Breast epithelium (tissue), 3 donors: Measurements from ENCODE around the gene KRTAP2-2.

Experiments
- POLR2A ChIP-seq: fragments of 450-650 bp; IDR thresholded peaks from one replicate; pipeline ENCODE4 v1.6.1; 2016; ENCODE audit warnings: antibody characterized with exemption, mild to moderate bottlenecking, moderate library complexity
- POLR2AphosphoS5 ChIP-seq, 3 donors: sonication (generic); formaldehyde crosslinking; IDR thresholded peaks; one replicate each; pipeline ENCODE4 v1.6.1; 2017; ENCODE audit warnings: antibody characterized with exemption in 3 of 3
- TF ChIP-seq, protein P1 (sequence below), 3 donors: fragments of 450-650 bp; IDR thresholded peaks; one replicate each; pipeline ENCODE4 v1.5.1; 2016 to 2017; ENCODE audit warnings: antibody characterized with exemption in 3 of 3, mild to moderate bottlenecking in 3 of 3, moderate library complexity in 3 of 3

DNA sequence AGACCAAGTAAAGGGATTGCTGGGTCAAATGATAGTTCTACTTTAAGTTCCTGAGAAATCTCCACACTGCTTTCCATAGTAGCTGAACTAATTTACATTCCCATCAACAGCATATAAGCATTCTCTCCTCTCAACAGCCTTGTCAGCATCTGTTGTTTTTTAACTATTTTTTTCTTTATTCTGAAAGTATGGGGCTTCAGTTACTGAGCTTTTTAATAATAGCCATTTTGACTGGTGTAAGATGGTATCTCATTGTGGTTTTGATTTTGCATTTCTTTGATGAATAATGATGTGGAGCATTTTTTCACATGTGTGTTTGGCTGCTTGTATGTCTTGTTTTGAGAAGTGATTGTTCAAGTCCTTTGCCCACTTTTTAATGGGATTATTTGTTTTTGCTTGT lies 2.5 kb downstream of the KRTAP2-2 start:
- TF ChIP-seq, protein P1, sequence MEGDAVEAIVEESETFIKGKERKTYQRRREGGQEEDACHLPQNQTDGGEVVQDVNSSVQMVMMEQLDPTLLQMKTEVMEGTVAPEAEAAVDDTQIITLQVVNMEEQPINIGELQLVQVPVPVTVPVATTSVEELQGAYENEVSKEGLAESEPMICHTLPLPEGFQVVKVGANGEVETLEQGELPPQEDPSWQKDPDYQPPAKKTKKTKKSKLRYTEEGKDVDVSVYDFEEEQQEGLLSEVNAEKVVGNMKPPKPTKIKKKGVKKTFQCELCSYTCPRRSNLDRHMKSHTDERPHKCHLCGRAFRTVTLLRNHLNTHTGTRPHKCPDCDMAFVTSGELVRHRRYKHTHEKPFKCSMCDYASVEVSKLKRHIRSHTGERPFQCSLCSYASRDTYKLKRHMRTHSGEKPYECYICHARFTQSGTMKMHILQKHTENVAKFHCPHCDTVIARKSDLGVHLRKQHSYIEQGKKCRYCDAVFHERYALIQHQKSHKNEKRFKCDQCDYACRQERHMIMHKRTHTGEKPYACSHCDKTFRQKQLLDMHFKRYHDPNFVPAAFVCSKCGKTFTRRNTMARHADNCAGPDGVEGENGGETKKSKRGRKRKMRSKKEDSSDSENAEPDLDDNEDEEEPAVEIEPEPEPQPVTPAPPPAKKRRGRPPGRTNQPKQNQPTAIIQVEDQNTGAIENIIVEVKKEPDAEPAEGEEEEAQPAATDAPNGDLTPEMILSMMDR (IDR thresholded peaks at IDR 0.05): no peak
- TF ChIP-seq POLR2A (no peak), POLR2AphosphoS5 (IDR thresholded peaks at IDR 0.05) (no peak)
